NCI-H446 treated with DMSO at 0.1 percent for 48 hours (cell line): ENCODE results near the gene DOP1B.
"Not testable (repeated sequence)": the region's sequence is repeated elsewhere in the genome, so short reads cannot be mapped to it uniquely, and the experiment has no call there.

Experiments used
- DNase-seq: peaks from one replicate; lab custom pipeline; 2025; lab: John Stamatoyannopoulos, UW

DOP1B gene

GRCh38 chr21:36175771-36176565, 19.3 kb downstream of the DOP1B start:
- DNase-seq: no peak

- no peak for DNase-seq
Observed at GRCh38 chr21:36178349-36178748, 21.7 kb downstream of the DOP1B start.

DNA sequence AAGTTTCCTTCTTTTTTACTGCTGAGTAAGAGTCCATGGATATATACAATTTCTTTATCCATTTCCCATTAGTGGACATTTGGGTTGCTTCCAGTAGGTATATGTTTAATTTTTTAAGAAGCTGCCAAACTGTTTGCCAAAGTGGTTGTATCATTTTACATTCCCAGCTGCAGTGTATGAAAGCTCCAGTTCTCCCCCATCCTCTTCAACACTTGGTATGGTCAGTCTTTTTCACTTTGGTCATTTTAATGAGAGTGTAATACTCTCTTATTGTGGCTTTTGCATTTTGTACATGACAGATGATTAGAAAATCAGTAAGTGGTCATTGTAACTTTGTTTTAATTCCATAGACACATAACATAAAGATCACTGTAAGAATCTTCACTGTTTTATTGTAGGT, 22.5 kb downstream of the DOP1B start:
- no peak for DNase-seq

- DNase-seq: no peak
Observed at GRCh38 chr21:36180963-36181362, 24.3 kb downstream of the DOP1B start.

DNA sequence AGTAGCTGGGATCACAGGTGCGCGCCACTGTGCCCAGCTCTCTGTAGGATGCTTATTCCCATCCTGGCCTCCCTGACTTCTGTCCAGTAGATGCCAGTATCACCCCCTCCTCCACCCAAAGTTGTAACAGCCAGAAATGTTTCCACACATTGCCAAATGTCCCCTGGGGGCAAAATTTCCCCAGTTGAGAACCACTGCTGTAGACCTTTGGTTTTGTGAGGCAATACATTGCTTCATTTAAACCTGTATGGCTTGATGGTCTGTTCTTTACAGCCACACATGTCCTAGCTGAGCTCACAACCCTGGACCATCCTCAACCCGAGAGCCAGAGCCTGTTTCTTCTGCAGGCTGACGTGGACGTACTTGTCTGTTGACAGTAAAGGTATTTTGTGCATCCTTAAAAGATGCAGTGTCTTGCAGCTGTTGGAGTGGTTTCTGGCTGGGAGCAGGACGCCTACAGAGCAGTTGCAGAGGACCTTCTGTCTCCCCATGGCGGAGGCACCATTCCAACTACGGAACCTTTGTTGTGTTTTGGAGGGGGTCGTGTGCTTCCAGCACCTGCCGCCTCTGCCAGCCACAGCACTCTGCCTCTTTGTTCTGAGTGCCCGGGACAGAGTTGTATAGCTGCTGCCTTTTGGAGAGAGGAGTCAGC, 26.6 kb downstream of the DOP1B start:
- DNase-seq: no peak

GRCh38 chr21:36184545-36184944, 27.9 kb downstream of the DOP1B start:
- no peak for DNase-seq

GRCh38 chr21:36185523-36185922, 28.9 kb downstream of the DOP1B start:
- DNase-seq: no peak

DNA sequence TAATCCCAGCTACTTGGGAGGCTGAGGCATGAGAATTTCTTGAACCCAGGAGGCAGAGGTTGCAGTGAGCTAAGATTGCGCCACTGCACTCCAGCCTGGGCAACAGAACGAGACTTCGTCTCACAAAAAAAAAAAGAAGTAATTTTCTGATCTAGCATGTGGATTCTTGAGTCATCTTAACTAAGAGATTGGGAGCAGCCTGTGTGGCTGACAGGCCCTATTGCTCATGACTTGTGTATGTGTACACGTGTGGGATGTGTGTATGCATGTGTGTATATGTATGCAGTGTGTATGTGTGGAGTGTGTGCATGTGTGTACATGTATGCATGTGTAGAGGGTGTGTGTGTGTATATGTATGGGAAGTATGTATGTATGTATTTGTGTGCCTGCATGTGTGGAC, 29.5 kb downstream of the DOP1B start:
- no peak for DNase-seq

- DNase-seq: no peak
Observed at GRCh38 chr21:36186506-36187399, 30.1 kb downstream of the DOP1B start.

GRCh38 chr21:36188081-36188681, 31.6 kb downstream of the DOP1B start:
- DNase-seq: no peak

DNA sequence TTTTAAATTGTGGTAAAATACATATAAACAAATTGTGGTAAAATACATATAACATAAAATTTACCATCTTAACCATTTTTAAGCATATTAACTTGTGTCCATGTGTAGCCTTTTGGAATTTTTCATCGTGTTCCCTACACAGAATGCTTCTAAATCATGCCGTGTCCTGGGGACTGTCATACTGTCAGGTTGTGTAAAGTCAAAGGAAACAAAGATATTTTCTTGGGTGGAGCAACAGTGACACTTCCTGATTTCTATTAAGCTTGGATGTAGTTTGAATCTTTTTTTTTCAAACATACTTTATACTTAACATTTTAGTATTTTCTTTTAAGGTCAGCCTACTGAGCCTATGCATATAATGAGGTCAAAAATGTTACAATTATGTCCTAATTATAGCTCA, 32.3 kb downstream of the DOP1B start:
- no peak for DNase-seq

DNA sequence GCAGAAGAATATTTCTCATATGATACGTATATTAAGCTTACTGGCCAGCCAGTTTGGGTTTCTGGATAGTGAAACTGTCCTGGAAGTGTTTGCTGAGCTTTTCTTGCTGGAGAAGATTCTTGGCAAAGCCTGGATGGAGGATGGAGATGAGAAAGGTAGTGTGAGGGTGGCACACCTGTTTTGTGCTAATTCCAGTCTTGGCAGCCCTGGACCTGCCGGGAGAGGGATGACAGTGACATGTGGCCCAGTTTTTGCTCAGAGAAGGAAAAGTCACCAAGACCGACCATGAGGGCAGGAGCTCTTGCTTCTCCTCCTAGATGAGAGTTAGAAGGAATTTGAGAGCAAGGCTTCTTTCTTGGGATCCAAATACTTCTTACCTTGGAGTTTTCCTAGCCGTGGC, 34.1 kb downstream of the DOP1B start:
- DNase-seq: no peak

- DNase-seq: no peak
Observed at GRCh38 chr21:36193200-36193599, 36.6 kb downstream of the DOP1B start.

DNA sequence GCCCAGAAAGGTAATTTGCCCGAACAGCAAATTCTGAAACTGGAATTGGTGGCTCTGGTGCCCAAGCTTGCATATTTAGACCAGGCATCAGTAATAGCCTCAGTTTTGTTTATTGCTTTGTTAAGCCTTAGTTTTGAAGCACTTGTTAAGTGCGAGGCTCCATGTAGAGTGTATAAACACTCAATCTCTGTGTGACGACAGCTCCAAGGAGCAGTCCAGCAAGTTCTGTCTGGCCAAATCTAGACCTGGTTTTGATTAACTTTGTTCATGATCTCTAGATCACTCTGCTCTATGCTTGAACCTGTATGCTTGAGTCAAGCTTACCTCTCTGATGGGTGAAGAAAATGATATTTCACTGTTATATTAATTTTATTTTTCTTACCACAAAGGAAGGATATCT, 37.4 kb downstream of the DOP1B start:
- no peak for DNase-seq

DNA sequence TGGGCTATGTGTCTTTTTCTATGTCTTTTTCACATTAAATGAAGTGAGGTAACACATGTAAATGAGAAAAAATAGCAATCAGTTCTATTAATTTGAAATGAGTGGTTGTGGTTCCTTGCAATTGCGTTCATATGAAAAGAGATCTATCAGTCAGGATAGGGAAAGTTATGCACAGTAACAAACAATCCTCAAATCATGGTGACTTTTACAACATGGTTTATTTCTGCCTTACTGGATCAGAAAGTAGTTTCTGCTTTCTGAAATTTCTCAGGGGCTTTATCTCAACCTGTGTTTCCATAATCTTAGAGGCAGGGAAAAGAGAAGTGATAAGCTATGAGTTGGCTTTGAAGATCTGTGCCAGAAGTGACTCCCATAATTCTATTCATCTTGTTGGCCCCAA, 39.0 kb downstream of the DOP1B start:
- no peak for DNase-seq

DNA sequence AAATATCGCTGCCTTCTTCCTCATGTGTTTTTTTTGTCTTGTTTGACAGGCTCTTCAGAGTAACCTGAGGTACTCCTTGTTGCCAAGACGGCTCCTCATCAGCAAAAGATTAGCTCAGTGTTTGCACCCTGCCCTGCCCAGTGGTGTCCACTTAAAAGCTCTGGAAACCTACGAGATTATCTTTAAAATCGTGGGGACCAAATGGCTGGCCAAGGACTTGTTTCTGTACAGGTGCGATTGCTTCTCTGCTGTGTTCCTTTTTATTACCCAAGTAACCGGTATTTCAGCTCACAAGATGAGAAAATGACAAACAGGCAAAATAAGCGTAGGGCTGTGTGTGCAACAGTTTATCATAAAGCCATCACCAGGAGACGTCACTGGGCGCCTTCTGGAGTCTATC, 42.4 kb downstream of the DOP1B start:
- DNase-seq: no peak

DNA sequence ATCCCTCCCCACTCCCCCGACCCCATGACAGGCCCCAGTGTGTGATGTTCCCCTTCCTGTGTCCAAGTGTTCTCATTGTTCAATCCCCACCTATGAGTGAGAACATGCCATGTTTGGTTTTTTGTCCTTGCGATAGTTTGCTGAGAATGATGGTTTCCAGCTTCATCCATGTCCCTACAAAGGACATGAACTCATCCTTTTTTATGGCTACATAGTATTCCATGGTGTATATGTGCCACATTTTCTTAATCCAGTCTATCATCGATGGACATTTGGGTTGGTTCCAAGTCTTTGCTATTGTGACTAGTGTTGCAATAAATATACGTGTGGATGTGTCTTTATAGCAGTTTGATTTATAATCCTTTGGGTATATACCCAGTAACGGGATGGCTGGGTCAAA, 43.0 kb downstream of the DOP1B start:
- DNase-seq: not testable (repeated sequence)

DNA sequence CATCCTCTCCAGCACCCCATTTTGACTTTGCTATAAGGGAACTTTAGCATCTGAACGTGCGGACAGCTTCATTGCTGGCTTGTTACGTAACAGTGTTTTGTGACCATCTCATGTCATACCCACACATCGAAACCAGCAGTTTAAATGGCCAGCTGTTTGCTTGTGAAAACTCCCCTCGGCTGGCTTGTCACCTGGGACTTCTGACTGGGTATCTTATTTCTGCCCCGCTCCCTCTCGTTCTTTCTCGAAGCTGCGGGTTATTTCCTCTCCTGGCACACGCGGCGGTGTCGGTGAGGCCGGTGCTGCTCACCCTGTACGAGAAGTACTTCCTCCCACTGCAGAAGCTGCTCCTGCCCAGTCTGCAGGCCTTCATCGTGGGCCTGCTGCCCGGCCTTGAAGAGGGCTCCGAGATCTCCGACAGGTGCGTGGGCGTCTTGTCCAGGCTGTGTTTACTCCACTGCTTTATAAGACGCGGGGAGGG, 43.5 kb downstream of the DOP1B start:
- DNase-seq: no peak

DNA sequence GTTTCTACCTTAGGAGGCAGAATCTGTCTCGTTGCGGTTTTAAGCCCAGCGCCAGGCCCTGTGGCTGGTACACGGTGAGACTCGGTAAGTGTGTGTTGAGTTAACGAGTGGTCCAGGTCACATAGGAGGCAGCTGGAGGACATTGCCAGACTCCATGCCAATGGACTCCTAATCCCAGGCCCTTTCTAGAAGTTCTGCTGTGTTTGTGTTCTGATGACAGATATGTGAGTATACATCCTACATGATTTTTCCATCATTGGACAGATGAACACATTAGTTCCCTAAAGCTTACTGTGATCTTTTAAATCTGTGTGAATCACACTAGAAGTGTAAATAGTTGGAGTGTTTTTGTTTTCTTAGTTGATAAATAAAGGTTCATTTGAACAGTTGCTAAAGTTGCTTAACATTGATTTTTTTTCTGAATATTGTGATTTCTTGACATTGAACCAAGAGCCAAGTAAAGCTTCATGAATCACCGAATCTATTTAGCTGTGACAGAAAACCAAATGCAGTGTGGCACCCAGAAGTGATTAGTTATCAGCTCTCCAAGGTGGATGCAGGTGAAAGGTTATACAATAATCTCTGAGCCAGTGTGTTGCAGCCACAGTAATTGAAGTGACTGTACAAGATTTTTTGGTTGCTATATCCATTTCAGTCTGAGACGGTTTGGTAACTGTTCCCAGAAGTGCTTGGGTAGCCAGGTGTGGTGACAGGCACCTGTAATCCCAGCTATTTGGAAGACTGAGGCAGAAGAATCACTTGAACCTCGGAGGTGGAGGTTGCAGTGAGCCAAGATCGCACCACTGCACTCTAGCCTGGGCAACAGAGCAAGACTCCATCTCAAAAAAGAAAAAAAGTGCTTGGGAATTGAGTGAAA, 46.3 kb downstream of the DOP1B start:
- no peak for DNase-seq

DNA sequence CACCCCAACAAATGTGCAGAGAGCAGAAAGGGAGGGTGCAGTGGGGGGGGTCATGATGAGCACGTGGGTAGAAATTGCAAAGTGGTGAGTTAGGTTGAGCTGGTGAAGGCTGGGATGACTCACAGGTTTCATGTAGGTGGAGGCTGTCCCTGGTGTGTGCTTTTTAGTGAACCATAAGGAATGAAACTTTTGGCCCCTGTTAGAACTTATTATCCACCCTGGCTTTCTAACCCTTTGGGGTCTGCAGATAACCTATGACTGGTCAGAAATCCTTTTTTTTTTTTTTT, 46.9 kb downstream of the DOP1B start:
- no peak for DNase-seq

DNA sequence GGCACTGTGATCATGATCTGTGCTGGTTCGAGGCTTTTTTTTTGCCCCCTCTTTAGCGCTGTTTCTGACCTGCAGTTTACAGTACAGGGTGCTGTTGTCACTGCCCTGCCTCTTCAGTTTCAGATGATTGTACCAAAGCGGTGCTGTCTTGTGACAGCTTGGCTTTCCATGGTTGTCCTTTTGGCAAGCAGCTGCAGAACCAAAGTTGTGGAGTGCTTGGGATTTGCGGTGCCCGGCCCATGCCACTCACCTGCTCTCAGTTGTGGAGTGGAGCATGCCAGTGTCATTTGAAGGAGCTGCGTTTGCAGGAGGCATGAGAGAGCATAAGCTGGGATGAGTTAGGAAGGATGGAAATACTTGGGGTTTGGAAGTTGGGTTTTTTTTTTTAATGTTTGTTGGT, 48.4 kb downstream of the DOP1B start:
- DNase-seq: no peak
